A673 (cell line): ENCODE data around the gene CFAP97D2. TPM values are rescaled to one million over a fixed set of nuclear protein-coding genes. Genes with fewer than 3 reads are reported as not detected.

Experiments used
- BruUV-seq: library from RNA; stranded (reverse); fragments of 400-500 nt; replicated peaks from 2 replicates; lab custom pipeline; 2021; lab: Mats Ljungman, UMichigan
- CTCF ChIA-PET: fragments of 300-600 bp; sonication (Branson Sonifier 250); formaldehyde crosslinking; loops from one replicate; lab custom pipeline; 2022; ENCODE audit warnings: antibody characterized with exemption; lab: Charles Lee
- POLR2A ChIA-PET: fragments of 300-600 bp; sonication (Branson Sonifier 250); formaldehyde crosslinking; loops from one replicate; lab custom pipeline; 2022; ENCODE audit warnings: antibody characterized with exemption; ENCODE audit not compliant: low non-redundant PET; lab: Charles Lee
- DNase-seq: peaks from one replicate; pipeline ENCODE4 v3.0.0-alpha.2; 2015; ENCODE audit warnings: low spot score
- H3K27ac ChIP-seq: fragments of 200-600 bp; sonication (generic); 2 replicates; pipeline ENCODE4 v1.5.1; 2016; ENCODE audit warnings: mixed run types, low read depth, mild to moderate bottlenecking, mixed read lengths, antibody characterized with exemption, low read length; ENCODE audit not compliant: poor library complexity, severe bottlenecking
- H3K27me3 ChIP-seq: fragments of 200-600 bp; sonication (generic); replicated peaks from 2 replicates; pipeline ENCODE4 v1.6.1; 2017; ENCODE audit warnings: mixed run types, low read depth, mild to moderate bottlenecking, mixed read lengths, antibody characterized with exemption, low read length; ENCODE audit not compliant: insufficient read depth, poor library complexity
- H3K36me3 ChIP-seq: fragments of 200-600 bp; sonication (generic); 2 replicates; pipeline ENCODE4 v1.6.1; 2016; ENCODE audit warnings: mixed run types, mild to moderate bottlenecking, mixed read lengths, antibody characterized with exemption, low read length; ENCODE audit not compliant: insufficient read depth, poor library complexity, severe bottlenecking
- H3K4me1 ChIP-seq: fragments of 200-600 bp; sonication (generic); 2 replicates; pipeline ENCODE4 v1.6.1; 2017; ENCODE audit warnings: mixed run types, mild to moderate bottlenecking, mixed read lengths, antibody characterized with exemption, low read length; ENCODE audit not compliant: insufficient read depth, poor library complexity, severe bottlenecking
- H3K4me3 ChIP-seq: fragments of 200-600 bp; sonication (generic); 2 replicates; pipeline ENCODE4 v1.5.1; 2016; ENCODE audit warnings: low read depth, mixed run types, mild to moderate bottlenecking, mixed read lengths, low read length; ENCODE audit not compliant: poor library complexity, severe bottlenecking
- H3K9me3 ChIP-seq: fragments of 200-600 bp; sonication (generic); 2 replicates; pipeline ENCODE4 v1.6.1; 2016; ENCODE audit warnings: mixed run types, low read depth, mild to moderate bottlenecking, mixed read lengths, antibody characterized with exemption, low read length; ENCODE audit not compliant: poor library complexity, severe bottlenecking
- CTCF ChIP-seq: fragments of 300-800, 200-600 bp; sonication (generic); conservative IDR thresholded peaks from 2 replicates; pipeline ENCODE4 v1.5.1; 2017; ENCODE audit warnings: low read depth, mild to moderate bottlenecking, antibody characterized with exemption, low read length, moderate library complexity, mixed read lengths
- EZH2 ChIP-seq: fragments of 200-600 bp; sonication (generic); IDR thresholded peaks from 2 replicates; pipeline ENCODE4 v1.6.1; 2017; ENCODE audit warnings: borderline replicate concordance, low read depth, mild to moderate bottlenecking, mixed read lengths, antibody characterized with exemption, low read length; ENCODE audit not compliant: poor library complexity, severe bottlenecking
- intact Hi-C: fragments of 100-400 bp; cut with micrococcal nuclease; formaldehyde crosslinking; loops from one replicate; pipeline ENCODE4 v1.10.0; 2022; ENCODE audit not compliant: unreplicated experiment
- total RNA-seq: library from RNA; stranded (reverse); gene quantifications from 2 replicates; pipeline ENCODE4 v1.2.3, GENCODE V29; 2021

CFAP97D2 gene
- total RNA-seq, 1 experiment from 2014 or later = not detected

- DNase-seq = no peak
- Histone ChIP-seq H3K9me3 (no peaks in the 10 kb centered on the region), H3K36me3 (peaks cover 75% of the 10 kb centered on the region), H3K4me1 (no peaks in the 10 kb centered on the region), H3K27me3 (no peaks in the 10 kb centered on the region), H3K4me3 (no peak overlapping the region), H3K27ac (no peak overlapping the region)
- TF ChIP-seq EZH2 (no peak), CTCF (no peak)
- no TSS peak for BruUV-seq
- ChIA-PET CTCF (no interaction called here), POLR2A (no interaction called here)
- intact Hi-C loops = no loop called here
These were observed 78.0 kb downstream of the CFAP97D2 start for GRCh38 chr13:114257014-114257413.

DNA sequence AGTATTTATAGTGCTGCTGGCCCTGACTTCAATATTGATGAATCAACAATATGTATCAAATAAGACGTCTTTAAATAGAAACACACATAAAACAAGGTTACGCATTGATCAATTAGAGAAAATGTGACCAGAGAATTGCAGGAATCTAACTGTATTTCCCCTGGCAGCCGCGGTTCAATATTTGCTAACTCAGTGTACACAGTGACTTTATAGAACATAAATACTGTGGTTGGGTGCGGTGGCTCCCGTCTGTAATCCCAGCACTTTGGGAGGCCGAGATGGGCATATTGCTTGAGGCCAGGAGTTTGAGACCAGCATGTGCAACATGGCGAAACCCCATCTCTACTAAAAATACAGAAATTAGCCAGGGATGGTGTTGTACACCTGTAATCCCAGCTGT is 79.5 kb downstream of the CFAP97D2 start:
- no peak for DNase-seq
- Histone ChIP-seq H3K27me3 (no peaks in the 10 kb centered on the region), H3K27ac (no peak overlapping the region), H3K4me1 (no peaks in the 10 kb centered on the region), H3K9me3 (no peaks in the 10 kb centered on the region), H3K36me3 (peaks cover 77% of the 10 kb centered on the region), H3K4me3 (no peak overlapping the region)
- ChIA-PET CTCF (no interaction called here), POLR2A (interaction anchor here (0.6 kb wide), 1 partner anchor 9 kb away, joined by 3 read pairs; no protein-coding TSS in a partner anchor)
- TF ChIP-seq CTCF = no peak
- no peak for TF ChIP-seq EZH2
- no TSS peak for BruUV-seq
- intact Hi-C loops = no loop called here

DNA sequence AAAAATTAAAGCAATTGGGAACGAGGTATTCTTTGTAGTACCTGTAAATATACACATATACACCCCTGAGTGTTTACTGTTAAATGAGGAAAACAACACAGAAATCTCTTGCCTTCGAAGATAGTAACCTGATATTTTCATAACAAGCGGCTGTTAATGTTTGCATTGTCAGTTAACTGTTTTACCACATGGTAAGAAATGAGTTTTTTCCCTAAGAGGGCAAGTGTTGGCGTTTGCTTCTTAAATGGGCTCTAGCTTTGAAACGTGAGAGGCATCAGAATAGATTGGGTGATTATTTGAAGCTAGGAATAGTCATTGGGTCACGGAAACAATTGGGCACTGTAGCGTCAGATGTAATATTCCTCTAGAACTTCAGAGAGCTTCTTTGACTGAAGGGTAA is 80.3 kb downstream of the CFAP97D2 start:
- Histone ChIP-seq H3K9me3 (no peaks in the 10 kb centered on the region), H3K4me3 (no peak overlapping the region), H3K27me3 (no peaks in the 10 kb centered on the region), H3K27ac (no peak overlapping the region), H3K36me3 (peaks cover 78% of the 10 kb centered on the region), H3K4me1 (no peaks in the 10 kb centered on the region)
- intact Hi-C loops = no loop called here
- BruUV-seq = no TSS peak
- CTCF ChIA-PET = no interaction called here
- TF ChIP-seq CTCF = no peak
- no peak for TF ChIP-seq EZH2
- POLR2A ChIA-PET = no interaction called here
- no peak for DNase-seq
